H1 (cell line): ENCODE results near the gene ZSCAN5A. TPM values are rescaled to one million over a fixed set of nuclear protein-coding genes. Genes with fewer than 3 reads are reported as not detected.

ENCODE experiments used
- CTCF ChIA-PET: fragments of 300-600 bp; sonication (Branson Sonifier 250); formaldehyde crosslinking; loops from one replicate; lab custom pipeline; 2021; ENCODE audit not compliant: partially characterized antibody; lab: Charles Lee
- POLR2A ChIA-PET: fragments of 300-600 bp; sonication (Branson Sonifier 250); formaldehyde crosslinking; loops from one replicate; lab custom pipeline; 2021; ENCODE audit warnings: inconsistent platforms; ENCODE audit not compliant: partially characterized antibody; lab: Charles Lee
- DNase-seq, 2 experiments: peaks; one replicate each; pipeline versions ENCODE4 v3.0.0 to v3.0.0-alpha.2; 2010 to 2022; ENCODE audit warnings: low spot score in 2 of 2, low read depth in 1 of 2, mixed read lengths in 1 of 2
- FAIRE-seq: peaks from 2 replicates; lab custom pipeline; 2011; peaks lifted over from hg19 to GRCh38; lab: Jason Lieb, UNC
- H2AFZ ChIP-seq: 2 replicates; pipeline ENCODE4 v1.8.1; 2012; ENCODE audit warnings: low read length, inconsistent platforms
- H2AK5ac ChIP-seq: 2 replicates; pipeline ENCODE4 v1.6.1; 2013; ENCODE audit warnings: low read depth, low read length
- H2BK120ac ChIP-seq: replicated peaks from 2 replicates; pipeline ENCODE3; 2013; ENCODE audit warnings: low read depth, low read length, inconsistent platforms
- H2BK12ac ChIP-seq: 2 replicates; pipeline ENCODE4 v1.6.1; 2013; ENCODE audit warnings: low read depth, low read length
- H2BK15ac ChIP-seq: 2 replicates; pipeline ENCODE4 v1.6.1; 2013; ENCODE audit warnings: low read length
- H2BK20ac ChIP-seq: 2 replicates; pipeline ENCODE4 v1.6.1; 2013; ENCODE audit warnings: low read length
- H2BK5ac ChIP-seq: 2 replicates; pipeline ENCODE4 v1.6.1; 2013; ENCODE audit warnings: low read depth, low read length
- H3K14ac ChIP-seq: 2 replicates; pipeline ENCODE4 v1.6.1; 2013; ENCODE audit warnings: inconsistent platforms; ENCODE audit not compliant: insufficient read length
- H3K18ac ChIP-seq: 2 replicates; pipeline ENCODE4 v1.6.1; 2013; ENCODE audit warnings: low read length; ENCODE audit errors: extremely low read depth
- H3K23ac ChIP-seq: 2 replicates; pipeline ENCODE4 v1.6.1; 2013; ENCODE audit warnings: inconsistent platforms; ENCODE audit not compliant: insufficient read length
- H3K23me2 ChIP-seq: 2 replicates; pipeline ENCODE4 v1.6.1; 2013; ENCODE audit warnings: low read depth, low read length
- H3K27ac ChIP-seq: 2 replicates; pipeline ENCODE4 v1.6.1; 2011; ENCODE audit warnings: low read depth, low read length, inconsistent platforms
- H3K27me3 ChIP-seq, 4 experiments: replicated peaks in 1 of 4; 1 replicate in 1 of 4; 2 replicates in 3 of 4; pipeline versions ENCODE4 v1.6.1 to v1.8.1; 2011 to 2013; ENCODE audit warnings: low read length in 3 of 4, mild to moderate bottlenecking in 3 of 4, inconsistent platforms in 2 of 4, mixed read lengths in 2 of 4, moderate library complexity in 1 of 4; ENCODE audit not compliant: control insufficient read depth in 3 of 4, insufficient read depth in 3 of 4; ENCODE audit errors: extremely low read depth in 1 of 4
- H3K36me3 ChIP-seq, 4 experiments: 2 replicates each; pipeline versions ENCODE4 v1.6.1 to v1.8.1; 2011 to 2013; ENCODE audit warnings: mild to moderate bottlenecking in 4 of 4, low read length in 3 of 4, moderate library complexity in 2 of 4, control low read depth in 1 of 4, inconsistent platforms in 1 of 4; ENCODE audit not compliant: insufficient read depth in 4 of 4, control insufficient read depth in 2 of 4
- H3K4ac ChIP-seq: replicated peaks from 2 replicates; pipeline ENCODE3; 2013; ENCODE audit warnings: low read length, low read depth, mixed read lengths, inconsistent platforms; ENCODE audit not compliant: insufficient read length
- H3K4me1 ChIP-seq, 4 experiments: replicated peaks in 1 of 4; 1 replicate in 1 of 4; 2 replicates in 3 of 4; pipeline versions ENCODE4 v1.6.1 to v1.8.1; 2011 to 2013; ENCODE audit warnings: low read length in 3 of 4, inconsistent platforms in 2 of 4, mixed read lengths in 1 of 4; ENCODE audit not compliant: insufficient read depth in 4 of 4, control insufficient read depth in 3 of 4
- H3K4me2 ChIP-seq, 2 experiments: 2 replicates each; pipeline versions ENCODE4 v1.6.1 to v1.8.1; 2011 to 2013; ENCODE audit warnings: low read depth in 2 of 2, low read length in 2 of 2, control low read depth in 1 of 2, inconsistent platforms in 1 of 2, mild to moderate bottlenecking in 1 of 2; ENCODE audit not compliant: insufficient read depth in 1 of 2
- H3K4me3 ChIP-seq, 4 experiments: fragments of 200-600, 300-600 bp in 1 of 4; sonication (generic), shearing (Covaris generic), sonication (Bioruptor Twin) in 1 of 4; 2 replicates each; pipeline versions ENCODE4 v1.5.1 to v1.8.1; 2011 to 2016; ENCODE audit warnings: low read length in 4 of 4, low read depth in 3 of 4, control low read depth in 2 of 4, inconsistent platforms in 2 of 4, mild to moderate bottlenecking in 2 of 4, mixed read lengths in 1 of 4, moderate library complexity in 1 of 4; ENCODE audit not compliant: insufficient read depth in 2 of 4; ENCODE audit errors: extremely low read depth in 1 of 4
- H3K56ac ChIP-seq: replicated peaks from 2 replicates; pipeline ENCODE3; 2013; ENCODE audit warnings: low read depth, mild to moderate bottlenecking, mixed read lengths, low read length, inconsistent platforms; ENCODE audit not compliant: insufficient read length
- H3K79me1 ChIP-seq: 2 replicates; pipeline ENCODE4 v1.6.1; 2013; ENCODE audit warnings: low read depth, low read length, control low read depth
- H3K79me2 ChIP-seq, 2 experiments: 2 replicates each; pipeline versions ENCODE4 v1.6.1 to v1.8.1; 2012 to 2013; ENCODE audit warnings: low read length in 2 of 2, mild to moderate bottlenecking in 2 of 2, inconsistent platforms in 1 of 2; ENCODE audit not compliant: insufficient read depth in 2 of 2, control insufficient read depth in 1 of 2
- H3K9ac ChIP-seq, 4 experiments: replicated peaks in 1 of 4; 1 replicate in 1 of 4; 2 replicates in 3 of 4; pipeline versions ENCODE4 v1.6.1 to v1.8.1; 2011 to 2013; ENCODE audit warnings: low read depth in 3 of 4, low read length in 3 of 4, control low read depth in 2 of 4, mild to moderate bottlenecking in 2 of 4, moderate library complexity in 2 of 4, inconsistent platforms in 1 of 4; ENCODE audit errors: extremely low read depth in 1 of 4
- H3K9me3 ChIP-seq, 2 experiments: 2 replicates each; pipeline versions ENCODE4 v1.6.1 to v1.8.1; 2012 to 2013; ENCODE audit warnings: mild to moderate bottlenecking in 2 of 2, moderate library complexity in 2 of 2, control low read depth in 1 of 2, inconsistent platforms in 1 of 2, low read depth in 1 of 2, low read length in 1 of 2, mixed read lengths in 1 of 2; ENCODE audit not compliant: insufficient read depth in 2 of 2
- H4K20me1 ChIP-seq, 2 experiments: replicated peaks in 1 of 2; 2 replicates each; pipeline versions ENCODE3 to v1.8.1; 2011 to 2013; ENCODE audit warnings: inconsistent platforms in 2 of 2, low read length in 2 of 2, mild to moderate bottlenecking in 1 of 2; ENCODE audit not compliant: insufficient read depth in 2 of 2, control insufficient read depth in 1 of 2
- H4K5ac ChIP-seq: 2 replicates; pipeline ENCODE4 v1.6.1; 2013; ENCODE audit warnings: low read length, low read depth, mixed read lengths, inconsistent platforms; ENCODE audit not compliant: insufficient read length
- H4K8ac ChIP-seq: 2 replicates; pipeline ENCODE4 v1.8.0; 2013; ENCODE audit warnings: mild to moderate bottlenecking, moderate library complexity, low read length, inconsistent platforms; ENCODE audit not compliant: insufficient read depth; ENCODE audit errors: extremely low read depth
- H4K91ac ChIP-seq: replicated peaks from 2 replicates; pipeline ENCODE3; 2013; ENCODE audit warnings: low read length, mixed read lengths, inconsistent platforms; ENCODE audit not compliant: insufficient read length
- ASH2L ChIP-seq: fragments of 200-600, 300-600 bp; sonication (generic); IDR thresholded peaks from one replicate; pipeline ENCODE4 v1.7.1; 2017; ENCODE audit warnings: low read length
- BCL11A ChIP-seq, 2 experiments: IDR thresholded peaks; one replicate each; pipeline ENCODE4 v1.6.1; 2011; ENCODE audit warnings: low read depth in 2 of 2, low read length in 2 of 2, mild to moderate bottlenecking in 2 of 2
- BRCA1 ChIP-seq: IDR thresholded peaks from 2 replicates; pipeline ENCODE4 v1.6.1; 2012; ENCODE audit warnings: low read depth, low read length, improper control_type of control experiment
- CBX5 ChIP-seq: fragments of 300-800, 300-1000 bp; sonication (generic); IDR thresholded peaks from 2 replicates; pipeline ENCODE4 v1.7.1; 2016; ENCODE audit warnings: antibody characterized with exemption, low read length, low read depth
- FOSL1 ChIP-seq: IDR thresholded peaks from 2 replicates; pipeline ENCODE4 v1.6.1; 2011; ENCODE audit warnings: mild to moderate bottlenecking, low read depth, low read length, moderate library complexity; ENCODE audit not compliant: insufficient read depth
- GABPA ChIP-seq: IDR thresholded peaks from 2 replicates; pipeline ENCODE4 v1.6.1; 2011; ENCODE audit warnings: mild to moderate bottlenecking, low read length, moderate library complexity, borderline replicate concordance; ENCODE audit not compliant: insufficient read depth
- NRF1 ChIP-seq: IDR thresholded peaks from 2 replicates; pipeline ENCODE4 v1.6.1; 2011; ENCODE audit warnings: mild to moderate bottlenecking, low read depth, low read length, improper control_type of control experiment
- PHF8 ChIP-seq: fragments of 200-600 bp; sonication (generic); conservative IDR thresholded peaks from 2 replicates; pipeline ENCODE4 v1.7.1; 2012; ENCODE audit warnings: low read depth, mild to moderate bottlenecking, inconsistent platforms, low read length, moderate library complexity
- POLR2A ChIP-seq, 2 experiments: IDR thresholded peaks; 1 replicate in 1 of 2; 2 replicates in 1 of 2; pipeline ENCODE4 v1.6.1; 2011; ENCODE audit warnings: low read depth in 2 of 2, low read length in 2 of 2, mild to moderate bottlenecking in 2 of 2; ENCODE audit errors: control extremely low read depth in 1 of 2
- SIRT6 ChIP-seq: IDR thresholded peaks from one replicate; pipeline ENCODE4 v1.7.1; 2012; ENCODE audit warnings: low read length, inconsistent platforms
- SIX5 ChIP-seq: IDR thresholded peaks from 2 replicates; pipeline ENCODE4 v1.6.1; 2011; ENCODE audit warnings: mild to moderate bottlenecking, low read depth, low read length
- SP4 ChIP-seq: IDR thresholded peaks from 2 replicates; pipeline ENCODE4 v1.6.1; 2012; ENCODE audit warnings: low read length, inconsistent platforms
- SUZ12 ChIP-seq: fragments of 200-600 bp; sonication (generic); IDR thresholded peaks from 2 replicates; pipeline ENCODE4 v1.6.1; 2012; ENCODE audit warnings: mild to moderate bottlenecking, inconsistent platforms, low read length, moderate library complexity, mixed read lengths
- TBP ChIP-seq: IDR thresholded peaks from 2 replicates; pipeline ENCODE4 v1.6.1; 2011; ENCODE audit warnings: low read depth, low read length, improper control_type of control experiment
- TEAD4 ChIP-seq: IDR thresholded peaks from 2 replicates; pipeline ENCODE4 v1.6.1; 2012; ENCODE audit warnings: low read depth, low read length, inconsistent platforms, mixed read lengths
- YY1 ChIP-seq: IDR thresholded peaks from 2 replicates; pipeline ENCODE4 v1.6.1; 2011; ENCODE audit warnings: low read depth, mild to moderate bottlenecking, low read length
- polyA plus RNA-seq, 7 experiments: library from polyadenylated mRNA; depleted of rRNA in 3 of 7; stranded (reverse) in 5 of 7; unstranded in 2 of 7; fragments of >200 nt in 5 of 7; fragments of 200-250 nt in 2 of 7; gene quantifications; 1 replicate in 5 of 7; 2 replicates in 1 of 7; 4 replicates in 1 of 7; pipeline versions ENCODE4 v1.2.1 to v1.2.3, GENCODE V29; 2011 to 2013; ENCODE audit warnings: missing spikeins in 2 of 7, mixed read lengths in 2 of 7
- total RNA-seq: library from RNA; stranded (reverse); fragmentation: NEBNext Ultra II Directional; extraction: Animal tissue kit (Norgen Biotek cat#: 25700); gene quantifications from 2 replicates; pipeline ENCODE4 v1.2.1, GENCODE V29; 2021
- TF ChIP-seq, protein P1 (sequence below): IDR thresholded peaks from 2 replicates; pipeline ENCODE4 v1.6.1; 2011; ENCODE audit warnings: low read length, improper control_type of control experiment

Gene ZSCAN5A
- total and polyA plus RNA-seq, 2 of the 8 experiments (the other 6 are each of a cell fraction or from before 2014, with no cell fraction given) = 8.6 to 11.0 TPM

DNA sequence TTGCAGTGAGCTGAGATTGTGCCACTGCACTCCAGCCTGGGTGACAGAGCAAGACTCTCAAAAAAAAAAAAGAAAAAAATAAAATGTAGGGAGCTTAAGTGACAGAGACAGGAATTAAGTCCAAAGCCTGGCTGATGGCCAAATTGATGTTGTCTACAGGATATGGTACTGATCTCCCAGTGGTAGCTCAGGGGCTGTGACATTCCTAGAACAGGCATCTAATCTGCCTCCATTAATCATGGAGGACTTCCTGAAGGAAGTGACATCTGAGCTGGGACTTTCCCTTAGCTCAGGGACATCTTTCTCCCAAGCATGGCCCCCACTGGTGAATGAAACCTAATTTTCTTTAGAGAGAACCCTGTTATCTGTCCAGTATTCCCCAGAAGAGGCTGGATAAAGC lies 53.5 kb downstream of the ZSCAN5A start:
- Histone ChIP-seq H3K4ac (no peak overlapping the region), H2BK15ac (no peak overlapping the region), H3K9ac (no peak overlapping the region), H4K91ac (no peak overlapping the region), H2BK20ac (no peak overlapping the region), H2BK12ac (no peak overlapping the region), H2AFZ (no peak overlapping the region), H3K4me3 (no peak overlapping the region), H2AK5ac (no peak overlapping the region), H4K5ac (no peak overlapping the region), H3K27ac (no peak overlapping the region), H3K14ac (no peak overlapping the region), H4K8ac (no peak overlapping the region), H3K18ac (no peak overlapping the region), H3K4me1 (no peaks in the 10 kb centered on the region), H2BK120ac (no peak overlapping the region), H3K27me3 (no peaks in the 10 kb centered on the region), H3K23ac (no peak overlapping the region), H3K79me1 (no peaks in the 10 kb centered on the region), H3K56ac (no peak overlapping the region), H4K20me1 (no peaks in the 10 kb centered on the region), H3K79me2 (no peaks in the 10 kb centered on the region), H3K23me2 (no peaks in the 10 kb centered on the region), H3K9me3 (no peaks in the 10 kb centered on the region), H2BK5ac (no peak overlapping the region), H3K36me3 (no peaks in the 10 kb centered on the region), H3K4me2 (no peak overlapping the region)
- DNase-seq = no peak
- no peak for FAIRE-seq
- ChIA-PET CTCF (interaction anchor here (0.6 to 3.2 kb wide), 7 partner anchors 9 to 140 kb away, joined by 3 to 27 read pairs (median 5); no protein-coding TSS in a partner anchor), POLR2A (no interaction called here)
- TF ChIP-seq SUZ12 (no peak), ASH2L (no peak), YY1 (no peak), CBX5 (no peak), FOSL1 (no peak), BCL11A (IDR thresholded peaks at IDR 0.05; ENCODE audit: low read depth in 2 of 2, low read length in 2 of 2) (no peak), SIRT6 (no peak), TBP (no peak), NRF1 (no peak), GABPA (no peak), TEAD4 (no peak), POLR2A (IDR thresholded peaks at IDR 0.05; ENCODE audit: control extremely low read depth in 1 of 2, low read depth in 2 of 2, low read length in 2 of 2) (no peak), BRCA1 (no peak), PHF8 (no peak), SIX5 (no peak), SP4 (no peak)
- TF ChIP-seq, protein P1, sequence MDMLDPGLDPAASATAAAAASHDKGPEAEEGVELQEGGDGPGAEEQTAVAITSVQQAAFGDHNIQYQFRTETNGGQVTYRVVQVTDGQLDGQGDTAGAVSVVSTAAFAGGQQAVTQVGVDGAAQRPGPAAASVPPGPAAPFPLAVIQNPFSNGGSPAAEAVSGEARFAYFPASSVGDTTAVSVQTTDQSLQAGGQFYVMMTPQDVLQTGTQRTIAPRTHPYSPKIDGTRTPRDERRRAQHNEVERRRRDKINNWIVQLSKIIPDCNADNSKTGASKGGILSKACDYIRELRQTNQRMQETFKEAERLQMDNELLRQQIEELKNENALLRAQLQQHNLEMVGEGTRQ = no peak
